B cell (primary cell): ENCODE data around the gene EIPR1. TPM values are rescaled to one million over a fixed set of nuclear protein-coding genes. Genes with fewer than 3 reads are reported as not detected.

Source experiments
- ATAC-seq: fragments of 200-7000 bp; cut with Tn5 transposase; one replicate; pipeline ENCODE4 v1.10.0; 2021; ENCODE audit warnings: low read depth, mild to moderate bottlenecking, moderate number of reproducible peaks, moderate library complexity
- CTCF ChIA-PET: fragments of 350-600 bp; sonication (Branson Sonifier 250); formaldehyde crosslinking; loops from one replicate; lab custom pipeline; 2021; ENCODE audit warnings: antibody characterized with exemption, inconsistent platforms; lab: Charles Lee
- POLR2A ChIA-PET: fragments of 350-600 bp; sonication (Branson Sonifier 250); formaldehyde crosslinking; loops from one replicate; lab custom pipeline; 2021; ENCODE audit warnings: antibody characterized with exemption; lab: Charles Lee
- DNase-seq: peaks from one replicate; pipeline ENCODE4 v3.0.0; 2013
- H2AFZ ChIP-seq: 2 replicates; pipeline ENCODE4 v1.6.1; 2012; ENCODE audit warnings: mild to moderate bottlenecking, low read depth, low read length; ENCODE audit not compliant: insufficient read depth, poor library complexity, severe bottlenecking
- H3K27ac ChIP-seq, 2 donors: 1 replicate in 1 of 2; 2 replicates in 1 of 2; pipeline ENCODE4 v1.5.1; 2012 to 2013; ENCODE audit warnings: low read length in 2 of 2, mild to moderate bottlenecking in 2 of 2, moderate library complexity in 1 of 2
- H3K27me3 ChIP-seq, 4 experiments: fragments of 200-600 bp in 1 of 4; sonication (generic) in 1 of 4; replicated peaks in 1 of 4; 1 replicate in 2 of 4; 2 replicates in 2 of 4; pipeline versions ENCODE4 v1.6.1 to v1.7.0; 2013 to 2016; ENCODE audit warnings: low read length in 3 of 4, mild to moderate bottlenecking in 2 of 4, mixed read lengths in 1 of 4, moderate library complexity in 1 of 4; ENCODE audit not compliant: insufficient read depth in 4 of 4, control insufficient read depth in 3 of 4; ENCODE audit errors: control extremely low read depth in 1 of 4
- H3K36me3 ChIP-seq, 2 experiments: replicated peaks in 1 of 2; 1 replicate in 1 of 2; 2 replicates in 1 of 2; pipeline versions ENCODE4 v1.6.1 to v1.7.1; 2013; ENCODE audit warnings: low read length in 1 of 2; ENCODE audit not compliant: insufficient read depth in 2 of 2, control insufficient read depth in 1 of 2; ENCODE audit errors: control extremely low read depth in 1 of 2, extremely low read depth in 1 of 2
- H3K4me1 ChIP-seq, 2 donors: fragments of 200-600 bp in 1 of 2; sonication (generic) in 1 of 2; 1 replicate in 1 of 2; 2 replicates in 1 of 2; pipeline versions ENCODE4 v1.5.1 to v1.6.1; 2013 to 2017; ENCODE audit warnings: low read length in 2 of 2; ENCODE audit not compliant: control insufficient read depth in 2 of 2, insufficient read depth in 2 of 2
- H3K4me2 ChIP-seq: replicated peaks from 2 replicates; pipeline ENCODE3; 2012; ENCODE audit warnings: mild to moderate bottlenecking, low read depth, low read length; ENCODE audit not compliant: poor library complexity, severe bottlenecking
- H3K4me3 ChIP-seq, 5 experiments: fragments of 200-600 bp in 1 of 5; sonication (generic) in 1 of 5; 1 replicate in 3 of 5; 2 replicates in 2 of 5; pipeline versions ENCODE4 v1.5.1 to v1.7.0; 2011 to 2016; ENCODE audit warnings: low read length in 4 of 5, mild to moderate bottlenecking in 4 of 5, low read depth in 2 of 5, control low read depth in 1 of 5, moderate library complexity in 1 of 5; ENCODE audit not compliant: insufficient read depth in 1 of 5; ENCODE audit errors: control extremely low read depth in 1 of 5, extremely low read depth in 1 of 5
- H3K79me2 ChIP-seq: fragments of 200-600 bp; sonication (generic); one replicate; pipeline ENCODE4 v1.6.0; 2016; ENCODE audit warnings: low read length; ENCODE audit not compliant: control insufficient read depth, insufficient read depth
- H3K9ac ChIP-seq: fragments of 200-600 bp; sonication (generic); 2 replicates; pipeline ENCODE4 v1.6.1; 2017; ENCODE audit warnings: mild to moderate bottlenecking, low read length, moderate library complexity
- H3K9me3 ChIP-seq, 3 donors: one replicate each; pipeline versions ENCODE4 v1.6.1 to v1.7.1; 2013; ENCODE audit warnings: low read length in 2 of 3; ENCODE audit not compliant: control insufficient read depth in 2 of 3, insufficient read depth in 1 of 3; ENCODE audit errors: control extremely low read depth in 1 of 3
- H4K20me1 ChIP-seq: 2 replicates; pipeline ENCODE4 v1.6.0; 2012; ENCODE audit warnings: mild to moderate bottlenecking, low read length; ENCODE audit not compliant: insufficient read depth, control insufficient read depth, poor library complexity, severe bottlenecking
- H3K27ac Mint-ChIP-seq: one replicate; pipeline ENCODE4 v1.8.0; 2021; ENCODE audit warnings: mixed read lengths
- H3K27me3 Mint-ChIP-seq: one replicate; pipeline ENCODE4 v1.8.0; 2021; ENCODE audit warnings: mixed read lengths
- H3K4me1 Mint-ChIP-seq: one replicate; pipeline ENCODE4 v1.8.0; 2021; ENCODE audit warnings: mixed read lengths
- H3K4me3 Mint-ChIP-seq: one replicate; pipeline ENCODE4 v1.8.0; 2021; ENCODE audit warnings: mixed read lengths
- H3K9me3 Mint-ChIP-seq: one replicate; pipeline ENCODE4 v1.8.0; 2022; ENCODE audit warnings: mixed read lengths; ENCODE audit not compliant: insufficient read depth
- CTCF ChIP-seq: fragments of 200-600 bp; IDR thresholded peaks from one replicate; pipeline ENCODE4 v1.8.0; 2022; ENCODE audit warnings: antibody characterized with exemption, mild to moderate bottlenecking
- EZH2 ChIP-seq: IDR thresholded peaks from 2 replicates; pipeline ENCODE4 v1.6.1; 2012; ENCODE audit warnings: borderline replicate concordance, low read depth, mild to moderate bottlenecking, moderate library complexity, low read length; ENCODE audit not compliant: insufficient read depth, poor library complexity, severe bottlenecking
- WGBS: methylation state at CpG from one replicate; pipeline ENCODE4 v1.1.5; 2013; ENCODE audit warnings: missing lambda C conversion rate; ENCODE audit not compliant: insufficient coverage; 5-methylcytosine and 5-hydroxymethylcytosine counted together
- intact Hi-C: fragments of 100-400 bp; cut with micrococcal nuclease; formaldehyde crosslinking; loops from one replicate; pipeline ENCODE4 v1.10.0; 2022
- polyA plus RNA-seq: library from polyadenylated mRNA; depleted of rRNA; stranded (reverse); fragments of >200 nt; gene quantifications from 2 replicates; pipeline ENCODE4 v1.2.3, GENCODE V29; 2012
- total RNA-seq, 2 donors: library from RNA; stranded (reverse); fragments of 120-200 nt in 1 of 2; gene quantifications; 1 replicate in 1 of 2; 2 replicates in 1 of 2; pipeline versions ENCODE4 v1.2.3 to v1.2.4, GENCODE V29; 2013 to 2022

EIPR1 gene
- total and polyA plus RNA-seq, 2 donors (not counting 1 experiment from before 2014, with no cell fraction given): 31.8 to 37.0 TPM

- Mint-ChIP-seq H3K4me1 (no peaks in the 10 kb centered on the region), H3K4me3 (no peak overlapping the region), H3K27ac (no peak overlapping the region), H3K27me3 (no peaks in the 10 kb centered on the region), H3K9me3 (no peaks in the 10 kb centered on the region)
- TF ChIP-seq CTCF (no peak), EZH2 (no peak)
- Histone ChIP-seq H3K9me3 (peaks cover 0 to 10% (median 0%) of the 10 kb centered on the region in 3 donors), H3K27ac (no peak overlapping the region), H4K20me1 (no peaks in the 10 kb centered on the region), H3K4me1 (peaks cover 0 to 3% of the 10 kb centered on the region in 2 donors), H3K4me2 (peak overlapping the region; percentile 9), H3K27me3 (no peaks in the 10 kb centered on the region), H3K9ac (no peak overlapping the region), H3K79me2 (no peaks in the 10 kb centered on the region), H3K4me3 (no peak overlapping the region), H2AFZ (no peak overlapping the region), H3K36me3 (peaks cover 0 to 46% of the 10 kb centered on the region in 2 experiments)
- intact Hi-C loops: no loop called here
- ChIA-PET CTCF (interaction anchor here (1.2 kb wide), 1 partner anchor 107 kb away, joined by 3 read pairs; no protein-coding TSS in a partner anchor), POLR2A (no interaction called here)
- DNase-seq (no peak), ATAC-seq (no peak)
- 59% methylated on average over 12 of the region's 21 CpGs for WGBS
Measured at GRCh38 chr2:3195641-3196476, 181.8 kb downstream of the EIPR1 start.

- Histone ChIP-seq H3K36me3 (peaks cover 0 to 48% of the 10 kb centered on the region in 2 experiments), H3K4me3 (no peak overlapping the region), H3K27ac (no peak overlapping the region), H3K27me3 (no peaks in the 10 kb centered on the region), H3K4me1 (peaks cover 0 to 3% of the 10 kb centered on the region in 2 donors), H3K4me2 (no peak overlapping the region), H2AFZ (no peak overlapping the region), H3K79me2 (no peaks in the 10 kb centered on the region), H3K9me3 (peaks cover 0 to 5% (median 0%) of the 10 kb centered on the region in 3 donors), H4K20me1 (no peaks in the 10 kb centered on the region), H3K9ac (no peak overlapping the region)
- CTCF ChIA-PET: no interaction called here
- no peaks in the 10 kb centered on the region for H3K4me1 Mint-ChIP-seq
- DNase-seq (no peak), ATAC-seq (no peak)
- WGBS: 98% methylated on average over 4 of the region's 11 CpGs
- no peaks in the 10 kb centered on the region for H3K27me3 Mint-ChIP-seq
- POLR2A ChIA-PET: no interaction called here
- H3K27ac Mint-ChIP-seq: no peak overlapping the region
- TF ChIP-seq EZH2: no peak
- no peak for TF ChIP-seq CTCF
- H3K9me3 Mint-ChIP-seq: no peaks in the 10 kb centered on the region
- intact Hi-C loops: no loop called here
- H3K4me3 Mint-ChIP-seq: no peak overlapping the region
Measured at GRCh38 chr2:3194828-3195227, 182.8 kb downstream of the EIPR1 start.
